HG03066 (cell line): Measurements from ENCODE around the gene FOLR2.

Experiments
- ATAC-seq: cut with Tn5 transposase; IDR thresholded peaks from one replicate; pipeline ENCODE4 v1.9.1; 2021; ENCODE audit warnings: low read depth; ENCODE audit not compliant: unreplicated experiment

FOLR2 gene

GRCh38 chr11:72229336-72229924, 12.8 kb downstream of the FOLR2 start:
- ATAC-seq, result no peak

- no peak for ATAC-seq
Measured at GRCh38 chr11:72229925-72230763, 13.6 kb downstream of the FOLR2 start.

DNA sequence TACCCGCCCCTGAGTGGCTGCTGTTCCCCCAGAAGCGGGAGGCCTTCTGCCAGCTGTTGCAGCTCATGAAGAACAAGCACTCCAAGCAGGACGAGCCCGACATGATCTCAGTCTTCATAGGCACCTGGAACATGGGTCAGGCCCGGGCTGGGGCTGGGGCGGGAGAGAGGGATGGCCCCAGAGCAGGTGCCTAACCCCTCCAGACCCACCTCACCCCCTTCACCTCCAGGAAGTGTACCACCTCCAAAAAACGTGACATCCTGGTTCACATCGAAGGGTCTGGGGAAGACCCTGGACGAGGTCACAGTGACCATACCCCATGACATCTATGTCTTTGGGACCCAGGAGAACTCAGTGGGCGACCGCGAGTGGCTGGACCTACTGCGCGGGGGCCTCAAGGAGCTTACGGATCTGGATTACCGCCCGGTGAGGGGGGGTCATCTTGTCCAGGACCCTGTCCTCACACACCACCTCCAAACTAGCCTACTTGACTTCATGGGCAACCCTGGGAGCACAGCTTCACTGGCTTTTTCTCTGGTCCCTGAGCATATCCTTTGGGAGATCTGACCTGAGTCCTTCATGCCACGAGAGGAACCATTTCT, 14.3 kb downstream of the FOLR2 start:
- ATAC-seq, result no peak

DNA sequence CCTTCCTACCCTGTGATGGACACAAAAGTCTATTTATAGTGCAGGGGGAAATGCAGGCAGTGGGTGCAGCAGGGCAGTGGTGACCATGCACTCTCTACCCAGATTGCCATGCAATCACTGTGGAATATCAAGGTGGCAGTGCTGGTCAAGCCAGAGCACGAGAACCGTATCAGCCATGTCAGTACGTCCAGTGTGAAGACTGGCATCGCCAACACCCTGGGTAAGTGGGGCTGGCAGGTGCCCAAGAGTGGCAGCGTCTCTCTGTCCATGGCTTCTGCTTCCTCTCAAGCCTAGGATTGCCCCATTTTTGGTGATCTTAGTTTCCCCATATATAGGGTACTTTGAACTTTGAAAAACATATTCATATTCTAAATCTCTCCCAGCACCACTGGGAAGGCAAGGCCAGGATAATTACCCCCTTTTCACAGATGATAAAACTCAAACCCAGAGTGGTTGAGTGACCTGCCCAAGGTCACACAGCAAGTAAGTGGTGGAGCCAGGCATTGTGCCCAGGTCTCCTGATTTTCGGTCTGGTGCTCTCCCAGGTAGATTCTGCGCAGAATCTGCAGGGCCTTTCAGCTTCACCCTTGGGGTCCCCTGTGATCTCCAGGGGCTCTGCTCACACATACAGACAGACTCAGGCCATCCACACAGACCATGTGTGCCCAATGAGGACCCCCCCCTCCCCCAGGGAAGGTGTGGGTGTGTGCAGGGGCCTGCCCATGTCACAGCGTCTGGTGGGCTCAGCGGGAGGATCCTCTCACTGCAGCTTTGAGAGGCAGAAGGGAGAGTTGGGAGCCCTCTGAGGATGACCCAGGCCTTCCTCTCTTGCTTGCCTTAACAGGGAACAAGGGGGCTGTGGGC, 15.0 kb downstream of the FOLR2 start:
- no peak for ATAC-seq

- no peak for ATAC-seq
Measured at GRCh38 chr11:72232260-72233055, 15.9 kb downstream of the FOLR2 start.

GRCh38 chr11:72233056-72233772, 16.6 kb downstream of the FOLR2 start:
- no peak for ATAC-seq

DNA sequence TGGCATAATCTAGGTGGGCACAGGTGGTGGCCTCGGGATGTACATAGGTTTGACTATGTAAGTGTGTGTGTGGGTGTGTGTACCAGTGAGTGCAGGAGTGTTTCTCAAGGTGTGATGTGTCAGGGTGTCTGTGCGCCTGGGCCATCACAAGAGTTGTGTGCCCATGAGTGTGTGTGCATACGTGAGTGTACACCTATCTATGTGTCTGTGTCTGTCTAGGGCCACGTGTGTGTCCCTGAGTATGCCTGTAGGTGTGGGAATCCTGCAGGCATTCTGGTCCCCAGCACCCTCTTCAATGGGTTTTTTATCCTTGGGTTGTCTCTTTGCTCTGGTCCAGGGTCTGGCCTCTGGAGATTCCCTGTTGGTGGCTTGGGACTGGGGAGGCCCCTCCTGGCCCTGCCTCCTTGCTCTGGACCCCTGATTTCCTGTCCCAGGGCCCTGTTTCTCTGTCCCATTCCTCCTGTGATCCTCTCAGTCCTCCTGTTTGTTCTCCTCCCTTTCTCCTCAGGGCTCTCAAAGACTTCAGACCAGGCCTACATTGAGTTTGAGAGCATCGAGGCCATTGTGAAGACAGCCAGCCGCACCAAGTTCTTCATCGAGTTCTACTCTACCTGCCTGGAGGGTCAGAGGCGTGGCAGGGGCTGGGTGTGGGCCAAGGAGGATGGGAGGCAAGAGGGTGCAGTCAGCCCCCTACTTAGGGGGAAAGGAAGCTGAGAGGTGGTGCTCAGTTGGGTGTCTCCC, 17.3 kb downstream of the FOLR2 start:
- ATAC-seq, result no peak

GRCh38 chr11:72234514-72234830, 17.9 kb downstream of the FOLR2 start:
- ATAC-seq, result no peak

- no peak for ATAC-seq
Measured at GRCh38 chr11:72234920-72235319, 18.3 kb downstream of the FOLR2 start.

- ATAC-seq, result no peak
Measured at GRCh38 chr11:72235351-72236057, 18.9 kb downstream of the FOLR2 start.

GRCh38 chr11:72236083-72236697, 19.6 kb downstream of the FOLR2 start:
- no peak for ATAC-seq

DNA sequence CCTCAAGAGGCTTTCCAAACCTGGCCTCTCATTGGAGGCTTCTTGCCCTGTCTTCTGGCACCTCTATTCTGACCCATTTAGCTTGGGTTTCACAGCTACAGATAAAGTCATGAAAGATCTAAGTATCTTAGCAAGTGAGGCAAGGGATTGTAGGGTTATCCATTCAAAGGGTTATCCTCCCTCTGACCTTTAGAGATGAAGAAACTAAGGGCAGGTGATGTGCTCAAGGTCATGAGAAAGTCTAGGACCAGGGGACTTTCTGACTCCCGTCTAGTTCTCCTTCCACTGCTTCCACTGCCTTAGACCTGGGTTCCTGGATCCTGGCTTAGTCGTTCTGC, 20.1 kb downstream of the FOLR2 start:
- no peak for ATAC-seq

- ATAC-seq, result no peak
Measured at GRCh38 chr11:72237112-72237931, 20.7 kb downstream of the FOLR2 start.

GRCh38 chr11:72238040-72238450, 21.5 kb downstream of the FOLR2 start:
- no peak for ATAC-seq

DNA sequence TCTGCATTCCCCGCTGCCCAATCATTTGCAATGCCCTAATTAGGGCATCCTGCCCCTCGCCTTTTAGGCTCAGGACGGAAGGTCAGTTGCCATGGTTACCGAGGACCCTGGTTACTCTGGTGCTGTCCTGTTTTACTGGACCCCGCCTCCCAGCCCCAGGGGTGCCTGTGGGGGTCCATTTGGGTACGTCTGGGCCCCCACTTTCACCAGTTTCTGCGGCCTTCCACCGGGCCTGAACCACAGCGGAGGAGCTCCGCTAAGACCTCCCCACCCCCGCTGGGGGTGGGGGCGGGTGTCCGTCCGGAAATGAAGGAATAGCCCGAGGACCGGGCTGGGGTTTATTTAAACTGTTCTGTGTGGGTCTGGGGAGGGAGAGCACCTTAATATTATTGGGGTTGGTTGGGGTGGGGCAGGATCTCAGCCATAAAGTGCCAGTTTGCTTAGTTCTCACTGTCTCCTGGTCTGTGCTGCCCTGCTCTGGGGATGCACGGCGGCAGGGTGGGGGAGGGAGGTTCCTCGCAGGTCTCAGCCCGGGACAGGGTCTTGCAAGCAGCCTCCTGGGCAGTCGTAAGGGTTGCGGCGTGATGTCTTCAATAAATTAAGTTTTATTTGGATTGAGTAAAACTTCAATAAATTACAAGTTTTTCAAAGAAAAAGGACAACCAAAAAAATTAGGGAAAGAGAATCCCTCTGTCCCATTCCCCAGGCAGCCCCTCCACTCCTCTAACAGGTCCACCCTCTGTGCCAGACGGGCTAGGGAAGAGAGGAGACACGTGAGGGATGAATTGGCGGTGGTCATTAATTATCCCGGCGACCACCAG, 22.1 kb downstream of the FOLR2 start:
- no peak for ATAC-seq

DNA sequence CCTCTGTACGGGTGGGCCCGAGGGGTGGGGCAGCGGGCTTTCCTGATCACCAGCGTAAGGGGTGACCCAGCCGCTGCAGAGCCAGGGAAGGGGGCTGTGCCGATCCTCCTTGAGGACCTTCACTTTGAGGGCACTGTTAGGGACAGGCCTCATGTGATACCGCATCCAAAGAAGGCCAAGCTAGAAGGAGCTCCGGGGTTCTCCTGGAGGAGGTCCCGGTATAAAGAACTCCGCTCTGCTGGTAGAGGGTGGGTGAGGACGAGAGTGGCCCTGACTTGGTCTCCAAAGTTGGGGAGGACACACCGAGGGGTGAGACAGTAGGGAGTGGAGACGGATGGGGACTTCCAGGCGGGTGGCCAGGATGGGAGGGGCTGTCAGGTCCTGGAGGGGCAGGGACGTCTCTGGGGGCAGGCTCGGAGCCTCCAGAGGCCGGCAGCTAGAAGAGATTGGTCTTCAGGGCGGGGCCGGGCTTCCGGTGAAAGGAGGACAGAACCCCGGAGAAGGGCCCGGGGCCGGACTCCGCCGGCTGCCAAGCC, 22.8 kb downstream of the FOLR2 start:
- no peak for ATAC-seq
